HG03103 (cell line): ENCODE measurements around the gene SLC15A5.

ENCODE experiments used
- ATAC-seq: cut with Tn5 transposase; IDR thresholded peaks from one replicate; pipeline ENCODE4 v1.9.1; 2021; ENCODE audit warnings: low read depth; ENCODE audit not compliant: unreplicated experiment

SLC15A5 gene, protein sequence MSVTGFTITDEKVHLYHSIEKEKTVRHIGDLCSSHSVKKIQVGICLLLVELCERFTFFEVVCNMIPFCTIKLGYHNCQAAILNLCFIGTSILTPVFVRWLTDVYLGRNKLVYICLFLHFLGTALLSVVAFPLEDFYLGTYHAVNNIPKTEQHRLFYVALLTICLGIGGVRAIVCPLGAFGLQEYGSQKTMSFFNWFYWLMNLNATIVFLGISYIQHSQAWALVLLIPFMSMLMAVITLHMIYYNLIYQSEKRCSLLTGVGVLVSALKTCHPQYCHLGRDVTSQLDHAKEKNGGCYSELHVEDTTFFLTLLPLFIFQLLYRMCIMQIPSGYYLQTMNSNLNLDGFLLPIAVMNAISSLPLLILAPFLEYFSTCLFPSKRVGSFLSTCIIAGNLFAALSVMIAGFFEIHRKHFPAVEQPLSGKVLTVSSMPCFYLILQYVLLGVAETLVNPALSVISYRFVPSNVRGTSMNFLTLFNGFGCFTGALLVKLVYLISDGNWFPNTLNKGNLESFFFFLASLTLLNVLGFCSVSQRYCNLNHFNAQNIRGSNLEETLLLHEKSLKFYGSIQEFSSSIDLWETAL

DNA sequence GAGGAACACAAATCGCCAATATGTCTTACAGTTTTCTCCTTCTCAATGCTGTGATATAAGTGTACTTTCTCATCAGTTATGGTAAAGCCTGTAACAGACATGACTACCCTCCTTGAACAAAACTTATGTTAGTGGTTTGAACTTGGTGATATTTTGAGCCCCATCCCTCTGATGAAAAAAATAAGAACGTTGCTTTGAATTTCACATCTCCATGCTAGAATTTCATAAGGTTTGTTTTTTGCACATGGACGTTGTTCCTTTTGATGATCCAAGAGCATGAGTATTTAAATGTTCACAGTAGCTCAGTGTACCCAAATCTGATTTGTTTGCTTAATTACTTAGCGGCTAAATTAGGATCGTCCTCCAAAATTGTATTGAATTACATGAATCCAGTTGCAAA, at the start of gene SLC15A5:
Gene SLC15A5 (minus strand): TSS at position 101 of the 400 bp plus-strand sequence. CDS start 0 bp downstream, at position 101.
- no peak for ATAC-seq

DNA sequence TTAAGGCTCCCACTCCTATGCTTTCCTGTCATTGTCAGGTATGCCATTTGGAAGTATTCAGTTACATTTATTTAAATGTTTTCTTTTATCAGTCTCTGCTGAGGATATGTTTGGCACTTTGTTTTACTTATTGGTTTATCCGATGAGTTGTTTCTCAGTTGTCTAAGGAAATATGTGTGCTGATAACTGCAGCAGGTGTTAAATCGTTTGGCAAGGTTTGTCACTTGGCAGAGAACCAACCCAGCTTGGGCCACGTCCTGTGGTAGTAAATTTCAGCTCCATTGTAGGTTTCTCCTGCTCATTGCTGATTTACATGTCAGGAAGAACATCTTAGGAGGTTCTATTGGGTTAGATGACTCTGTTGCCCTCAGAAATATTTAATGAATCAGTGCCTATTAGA, 47.9 kb upstream of the SLC15A5 start:
- ATAC-seq, result no peak

DNA sequence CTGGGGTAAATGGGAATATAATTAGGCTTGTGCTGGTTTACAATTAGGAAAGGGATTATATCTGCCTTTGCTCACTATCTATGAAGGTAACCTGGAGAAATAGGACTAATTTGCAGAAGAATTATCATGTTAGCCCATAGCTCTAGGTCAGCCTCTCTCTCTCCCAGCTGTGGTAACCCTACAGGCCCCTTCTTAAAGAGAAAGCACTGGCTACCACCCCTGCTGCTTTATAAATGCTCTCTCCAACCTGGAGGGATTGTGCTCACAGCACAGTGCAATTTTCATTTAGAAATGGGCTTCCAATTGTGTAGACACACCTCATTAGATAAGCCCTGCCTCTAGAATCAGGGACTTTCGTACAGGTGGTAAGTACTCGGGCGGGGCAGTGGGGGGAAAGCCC, 47.3 kb upstream of the SLC15A5 start:
- ATAC-seq, result no peak

DNA sequence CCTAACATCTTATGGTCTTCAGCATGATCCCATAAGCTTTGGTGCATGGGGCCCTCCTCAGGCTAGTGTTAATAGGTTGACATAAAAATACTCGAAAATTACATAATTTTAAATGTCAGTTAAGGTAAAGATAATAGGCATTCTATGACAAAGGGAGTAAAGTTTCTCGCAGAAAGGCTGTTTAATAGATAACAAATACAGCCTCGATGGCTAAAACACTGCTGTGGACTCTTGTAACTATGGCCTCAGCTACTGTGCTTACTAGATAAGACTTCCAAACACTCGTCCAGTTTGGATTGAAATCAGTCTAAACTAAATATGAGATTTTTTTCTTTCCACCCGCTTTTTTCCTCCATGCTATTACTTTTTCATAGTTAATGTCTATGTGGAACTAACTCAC, 46.8 kb upstream of the SLC15A5 start:
- no peak for ATAC-seq

DNA sequence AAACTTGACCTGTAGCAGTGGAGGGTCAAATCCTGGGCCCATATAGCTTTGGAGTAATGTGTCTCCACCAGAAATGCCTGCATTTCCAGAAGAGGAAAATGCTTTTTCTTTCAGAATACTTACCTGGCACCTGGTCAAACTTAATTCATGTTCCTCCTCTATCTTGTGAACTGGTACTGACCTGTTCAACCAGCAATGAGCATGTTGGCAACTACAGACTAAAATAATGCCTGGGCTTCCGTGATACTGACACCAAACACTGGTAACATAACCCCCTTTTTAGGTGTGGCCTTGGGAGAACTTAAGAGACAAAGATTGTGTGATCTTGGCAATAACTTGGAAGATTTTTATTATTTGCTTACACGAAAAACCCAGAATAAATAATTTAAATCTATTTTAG, 46.2 kb upstream of the SLC15A5 start:
- ATAC-seq, result no peak

DNA sequence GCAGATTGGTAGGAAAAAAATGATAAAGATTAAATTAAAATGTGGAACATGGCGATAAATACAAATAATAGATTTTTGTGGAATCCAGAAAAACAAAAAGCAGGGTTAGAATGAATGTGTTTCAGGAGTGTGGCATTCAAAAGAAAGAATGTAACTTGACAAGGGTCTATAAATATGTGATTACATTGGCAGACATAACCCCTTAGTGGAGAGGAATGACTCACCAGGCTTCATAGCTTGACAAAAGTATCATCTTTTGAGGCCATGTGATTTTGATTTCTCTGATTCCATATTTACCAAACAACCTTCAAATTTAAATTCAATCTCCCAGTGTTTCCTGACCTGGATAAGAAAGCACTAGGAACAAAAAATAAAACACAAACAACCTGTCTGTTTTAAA, 45.5 kb upstream of the SLC15A5 start:
- no peak for ATAC-seq

DNA sequence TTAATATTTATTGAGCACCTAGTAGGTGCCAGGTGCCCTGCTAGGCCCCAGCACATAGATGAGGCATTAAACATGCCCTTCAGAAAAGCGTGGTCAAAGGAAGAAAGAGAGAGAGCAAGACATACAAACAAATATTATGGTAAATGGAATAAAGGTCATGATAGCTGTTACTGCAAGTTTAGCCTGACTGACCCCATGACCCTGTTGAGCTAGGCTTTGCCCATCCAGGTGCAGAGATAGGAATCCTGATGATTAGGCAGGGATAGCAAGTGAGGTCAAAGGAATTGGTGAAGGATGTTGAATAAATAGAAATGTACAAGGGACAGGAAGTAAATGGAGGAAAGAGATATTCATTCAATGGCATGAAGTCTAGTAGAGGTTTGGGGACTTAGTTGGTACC, 33.4 kb upstream of the SLC15A5 start:
- no peak for ATAC-seq

DNA sequence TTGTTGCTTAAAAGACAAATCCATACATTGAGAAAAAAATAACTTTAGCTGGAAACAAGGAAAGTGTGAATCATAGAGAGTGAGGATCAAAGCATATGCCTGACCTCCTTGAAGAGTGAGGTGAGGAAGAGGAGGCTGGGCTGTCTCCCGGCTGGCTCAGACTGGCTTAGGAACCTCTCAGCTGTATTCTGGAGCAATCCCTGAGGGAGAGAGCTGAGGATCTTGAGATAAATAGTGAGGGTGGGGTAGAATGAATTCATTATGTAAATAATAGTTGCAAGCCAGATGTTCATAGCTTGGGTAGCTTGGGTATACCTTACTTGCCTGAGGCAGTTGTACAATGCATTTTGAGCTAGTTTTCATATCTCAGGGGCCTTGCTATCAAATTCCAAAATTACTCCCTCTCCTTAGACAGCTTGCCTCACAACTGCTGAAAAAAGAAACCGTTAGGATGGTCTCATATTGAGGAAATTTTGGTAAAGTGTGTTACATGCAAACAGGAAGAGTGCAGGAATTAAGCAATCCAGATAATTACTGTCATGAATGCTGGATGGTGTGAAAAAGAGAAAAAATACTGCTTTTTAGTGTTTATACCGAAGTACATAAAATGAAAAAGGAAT, 30.5 kb upstream of the SLC15A5 start:
- ATAC-seq, result no peak

DNA sequence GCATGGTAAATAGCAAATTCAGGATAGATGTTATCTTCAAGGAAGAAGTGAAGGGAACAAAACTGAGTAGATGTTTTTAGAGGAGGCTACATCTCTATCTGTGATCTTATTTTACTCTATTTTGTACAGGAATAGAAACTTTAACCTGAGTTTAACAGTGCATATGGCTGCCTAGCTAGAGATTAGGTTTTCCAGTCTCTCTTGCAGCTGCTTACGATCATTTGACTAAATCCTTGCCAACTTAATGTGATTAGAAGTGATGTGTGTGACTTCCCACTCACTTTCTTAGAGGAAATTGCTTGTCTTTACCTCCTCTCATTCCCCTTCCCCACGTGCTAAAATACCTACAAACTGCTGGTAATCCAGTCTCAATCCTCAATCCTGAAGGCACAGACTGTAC, 26.5 kb upstream of the SLC15A5 start:
- no peak for ATAC-seq

DNA sequence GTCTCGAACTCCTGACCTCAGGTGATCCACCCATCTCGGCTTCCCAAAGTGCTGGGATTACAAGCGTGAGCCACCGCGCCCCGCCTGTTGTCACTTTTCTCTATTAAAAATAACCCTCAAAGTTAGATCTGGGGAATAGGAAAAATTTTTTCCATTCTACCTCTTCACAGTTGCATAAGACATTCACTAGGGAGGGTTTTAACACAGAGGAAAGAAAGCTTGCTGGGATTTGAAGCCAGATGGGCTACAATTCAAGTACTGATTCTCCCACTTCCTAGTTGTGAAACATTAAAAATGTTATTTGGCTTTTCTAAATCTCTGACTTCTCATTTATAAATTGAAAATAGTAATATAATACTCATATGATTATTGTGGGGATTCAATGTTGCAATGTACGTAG, 23.3 kb upstream of the SLC15A5 start:
- ATAC-seq, result no peak

DNA sequence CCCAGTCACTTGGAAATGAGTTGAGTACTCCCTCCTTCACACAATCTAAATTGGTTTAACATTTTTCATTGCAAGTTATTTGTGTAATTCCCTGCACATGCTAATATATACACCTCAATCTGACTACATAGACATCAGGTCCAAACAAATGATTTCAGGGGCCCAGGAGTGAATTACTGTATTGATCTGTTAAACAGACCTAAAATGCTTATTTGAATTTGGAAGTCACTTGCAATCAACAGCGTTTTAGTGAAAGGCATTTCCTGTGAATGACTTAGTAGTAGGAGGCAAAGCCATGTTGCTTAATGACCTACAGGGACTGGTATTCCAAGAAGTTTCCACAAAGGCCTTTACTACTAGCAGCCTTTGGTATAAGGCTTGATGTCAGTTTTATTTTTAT, 22.6 kb upstream of the SLC15A5 start:
- ATAC-seq, result no peak

DNA sequence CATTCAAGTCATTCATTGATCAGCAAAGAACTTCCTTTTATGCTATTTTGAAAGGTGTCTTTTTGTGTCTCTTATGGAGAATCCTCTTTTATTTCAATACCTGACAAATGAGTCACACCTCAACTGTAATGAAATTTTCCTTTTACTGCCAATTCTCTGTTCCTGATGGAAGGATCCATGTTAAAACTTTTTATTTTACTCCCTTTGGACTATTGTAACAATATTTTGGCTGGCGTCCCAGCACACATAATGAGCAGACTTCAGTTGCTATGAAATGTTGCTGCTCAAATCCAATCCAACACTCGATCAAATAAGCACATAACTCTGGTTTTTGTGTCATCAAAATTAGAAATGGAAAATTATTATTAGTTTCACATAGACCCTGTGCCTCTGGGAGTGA, 21.9 kb upstream of the SLC15A5 start:
- ATAC-seq, result no peak

DNA sequence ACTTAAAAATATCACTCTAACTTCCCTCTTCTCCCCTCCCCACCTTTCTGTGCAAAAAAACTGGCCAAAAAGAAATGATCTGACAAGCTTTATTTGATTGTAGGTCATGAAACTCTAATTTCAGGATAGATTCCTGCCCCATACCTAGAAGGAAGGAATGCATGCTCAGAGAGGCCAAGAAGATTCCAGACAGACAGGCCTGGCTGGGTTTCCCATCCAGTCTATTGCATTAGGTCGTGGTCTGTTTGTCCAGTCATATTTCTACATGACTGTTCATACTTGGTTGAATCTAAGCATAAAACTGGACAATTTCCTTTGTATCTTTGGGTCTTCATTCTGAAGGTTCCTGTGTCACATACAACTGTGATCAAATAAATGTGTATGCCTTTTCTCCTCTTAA, 20.0 kb upstream of the SLC15A5 start:
- no peak for ATAC-seq

DNA sequence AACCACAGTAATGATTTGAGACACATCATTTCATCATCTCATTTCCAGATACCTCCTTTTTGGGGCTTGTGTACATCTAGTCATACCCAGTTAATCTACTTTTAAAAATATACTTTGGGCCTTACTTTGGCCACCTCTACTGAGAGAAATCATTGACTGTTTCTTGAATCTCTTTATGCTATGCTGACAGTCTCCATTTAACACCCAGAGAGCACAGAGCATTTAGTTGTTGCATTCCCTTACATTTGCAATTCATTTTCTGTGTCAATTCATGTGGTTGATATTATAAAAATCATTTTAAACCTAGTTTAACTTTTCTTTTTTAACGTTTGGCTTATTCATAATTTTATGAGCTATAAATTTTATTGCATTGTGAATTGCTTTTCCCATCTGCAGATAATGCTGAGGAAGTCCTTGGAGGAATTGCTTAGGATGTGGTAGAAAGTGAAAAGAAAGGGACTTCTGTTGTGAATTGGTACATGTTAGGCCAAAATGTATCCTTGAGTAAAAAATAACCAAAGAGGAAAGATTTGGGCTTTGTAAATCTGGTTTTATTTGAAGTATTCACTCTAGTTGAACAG, 17.0 kb upstream of the SLC15A5 start:
- ATAC-seq, result no peak

DNA sequence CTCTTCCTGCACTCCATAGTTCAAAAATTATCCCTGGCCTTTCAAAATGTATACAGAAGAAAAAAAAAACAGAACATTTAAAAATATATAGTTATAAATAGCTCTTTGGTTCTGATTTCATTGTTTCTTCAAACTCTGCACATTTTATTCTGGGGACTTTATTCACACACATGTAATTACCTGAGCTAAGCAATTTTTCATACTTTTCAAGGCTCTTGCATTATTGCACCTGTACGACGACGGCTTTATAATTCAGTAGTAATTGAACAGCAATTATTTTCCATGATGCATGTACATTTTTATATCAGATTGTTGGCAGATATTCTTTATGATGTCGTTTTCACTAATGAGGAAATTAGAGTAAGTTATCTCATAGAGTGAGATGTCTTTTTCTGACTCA, 13.5 kb upstream of the SLC15A5 start:
- ATAC-seq, result no peak

DNA sequence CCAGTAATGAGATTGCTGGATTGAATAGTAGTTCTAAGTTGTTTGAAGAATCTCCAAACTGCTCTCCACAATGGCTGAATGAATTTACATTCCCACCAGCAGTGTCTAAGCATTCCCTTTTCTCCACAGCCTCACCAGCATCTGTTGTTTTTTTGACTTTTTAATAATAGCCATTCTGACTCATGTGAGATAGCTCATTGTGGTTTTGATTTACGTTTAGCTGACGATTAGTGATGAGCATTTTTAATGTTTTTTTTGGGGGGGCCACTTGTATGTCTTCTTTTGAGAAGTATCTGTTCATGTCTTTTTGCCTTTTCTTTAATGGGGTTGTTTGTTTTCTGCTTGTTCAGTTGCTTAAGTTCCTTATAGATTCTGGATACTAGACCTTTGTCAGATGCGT, 8.1 kb upstream of the SLC15A5 start:
- no peak for ATAC-seq

DNA sequence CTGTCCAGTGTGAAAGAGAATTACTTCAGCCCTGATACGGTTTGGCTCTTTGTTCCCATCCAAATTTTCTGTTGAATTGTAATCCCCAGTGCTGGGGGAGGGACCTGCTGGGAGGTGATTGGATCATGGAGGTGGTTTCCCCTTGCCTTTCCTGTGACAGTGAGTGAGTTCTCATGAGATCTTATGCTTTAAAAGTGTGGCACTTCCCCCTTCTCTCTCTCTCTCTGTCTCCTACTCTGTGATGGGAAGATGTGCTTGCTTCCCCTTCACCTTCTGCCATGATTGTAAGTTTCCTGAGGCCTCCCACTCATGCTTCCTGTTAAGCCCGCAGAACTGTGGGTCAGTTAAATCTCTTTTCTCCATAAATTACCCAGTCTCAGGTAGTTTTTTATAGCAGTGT, 5.5 kb upstream of the SLC15A5 start:
- ATAC-seq, result no peak

DNA sequence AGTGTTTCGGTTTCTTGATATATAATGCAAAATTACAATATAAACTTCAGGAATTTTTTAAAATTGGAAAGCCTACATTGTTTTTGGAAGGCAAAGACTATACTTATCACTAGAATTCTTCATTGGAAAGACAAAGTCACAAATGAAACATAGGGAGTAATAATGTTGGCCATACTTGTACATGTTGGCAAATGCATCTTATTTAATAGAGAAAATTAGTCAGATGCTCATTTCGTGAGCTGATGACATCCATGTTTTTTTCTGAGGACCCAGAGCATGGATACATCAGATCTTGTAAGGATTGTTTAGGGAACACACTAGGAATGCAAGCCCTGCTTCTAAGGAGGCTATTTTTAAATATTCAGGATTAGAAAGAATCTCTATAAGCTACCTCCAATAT, 4.6 kb upstream of the SLC15A5 start:
- ATAC-seq, result no peak

DNA sequence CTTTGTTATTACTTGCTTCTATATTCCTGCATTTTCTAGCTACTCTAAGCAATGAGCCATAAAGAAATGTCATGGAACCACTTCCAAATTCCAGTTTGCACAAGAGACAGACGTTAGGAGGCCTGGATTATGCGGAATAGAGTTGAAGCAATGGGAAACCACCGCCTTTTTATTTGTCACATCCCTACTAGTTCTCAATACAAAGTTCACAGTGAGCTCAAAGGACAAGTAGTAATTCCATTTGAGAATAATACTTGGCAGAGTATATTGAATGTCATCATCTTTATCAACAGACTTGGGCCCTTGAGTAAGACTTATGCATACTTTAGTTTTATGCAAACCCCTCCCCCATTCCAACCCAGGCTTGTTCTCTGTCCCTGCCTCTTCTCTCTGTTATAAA, 3.7 kb upstream of the SLC15A5 start:
- no peak for ATAC-seq

DNA sequence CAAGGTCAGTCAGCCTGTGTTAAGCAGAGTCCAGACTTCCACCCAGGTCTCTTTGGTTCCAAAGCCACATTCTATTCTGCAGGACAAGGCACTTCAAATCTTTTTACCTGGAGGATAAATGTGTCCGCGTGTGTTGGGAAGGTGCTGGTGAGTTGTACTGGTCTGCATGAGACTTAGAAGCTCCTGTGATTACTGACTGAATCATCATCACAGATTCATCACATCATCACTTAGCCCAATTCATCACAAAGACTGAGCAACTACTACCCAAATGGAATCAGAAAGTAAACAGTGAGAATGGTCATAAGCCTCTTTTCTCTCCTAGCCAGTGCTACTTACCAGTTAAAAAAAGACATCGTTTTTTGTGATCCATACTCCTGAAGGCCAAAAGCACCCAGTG, 5.3 kb downstream of the SLC15A5 start:
- no peak for ATAC-seq

DNA sequence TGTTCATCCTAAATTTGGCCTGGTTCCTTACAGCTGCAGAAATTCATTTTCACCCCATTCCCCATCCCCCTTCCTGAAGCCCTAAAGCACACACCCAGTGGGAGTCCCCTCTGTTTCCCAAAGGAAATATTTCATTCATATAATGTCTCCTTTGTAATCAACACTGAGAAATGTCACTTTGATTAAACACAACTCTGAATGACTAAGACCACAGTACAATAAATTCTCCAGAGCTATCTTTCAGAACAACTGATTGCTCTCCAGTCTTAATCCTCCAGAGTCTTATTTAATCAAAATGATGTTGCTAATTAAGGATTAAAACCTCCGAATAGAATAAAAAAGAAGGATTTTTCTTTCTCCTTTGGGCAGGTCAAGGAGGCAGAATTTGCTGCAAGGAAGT, 6.4 kb downstream of the SLC15A5 start:
- ATAC-seq, result no peak

DNA sequence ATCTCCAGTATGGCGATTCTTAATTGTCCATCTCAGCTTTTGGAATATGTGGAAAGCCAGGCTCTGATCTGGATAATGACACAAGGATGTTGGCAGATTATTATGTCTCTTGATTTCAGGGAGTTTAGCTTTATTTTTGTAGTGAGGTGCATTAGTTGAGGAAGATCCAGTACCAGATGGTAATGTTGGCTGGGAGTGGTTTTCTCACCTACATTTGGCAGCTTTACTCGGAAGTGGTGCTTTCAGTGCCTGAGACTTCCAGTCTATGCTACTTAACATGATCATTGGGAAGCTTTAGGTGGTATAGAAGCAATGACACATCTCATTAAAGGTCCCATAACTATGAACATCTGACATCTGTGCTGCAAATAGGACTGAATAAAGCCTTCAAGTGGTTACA, 7.5 kb downstream of the SLC15A5 start:
- no peak for ATAC-seq
